Loucy (cell line): ENCODE results near the gene FAM120B.
A peak's percentile ranks its signal among the peaks of the same experiment; 100 is the strongest.

Source experiments
- H2AFZ ChIP-seq: fragments of 200-600 bp; sonication (generic); 2 replicates; pipeline ENCODE4 v1.6.0; 2016; ENCODE audit warnings: antibody characterized with exemption, mild to moderate bottlenecking, low read length, moderate library complexity
- H3F3A ChIP-seq: fragments of 200-600 bp; 2 replicates; pipeline ENCODE4 v1.6.0; 2016; ENCODE audit warnings: antibody characterized with exemption, low read depth, mild to moderate bottlenecking
- H3K27me3 ChIP-seq: fragments of 200-600 bp; sonication (generic); 2 replicates; pipeline ENCODE4 v1.6.1; 2014; ENCODE audit warnings: low read length, mild to moderate bottlenecking; ENCODE audit not compliant: insufficient read depth, poor library complexity, severe bottlenecking
- H3K36me3 ChIP-seq: fragments of 200-600 bp; sonication (generic); 2 replicates; pipeline ENCODE4 v1.6.1; 2016; ENCODE audit warnings: low read length; ENCODE audit not compliant: insufficient read depth
- H3K4me1 ChIP-seq: fragments of 200-600 bp; sonication (generic); 2 replicates; pipeline ENCODE4 v1.5.1; 2014; ENCODE audit warnings: low read length, mild to moderate bottlenecking; ENCODE audit not compliant: insufficient read depth, poor library complexity, severe bottlenecking
- H3K4me2 ChIP-seq: fragments of 200-600 bp; sonication (generic); 2 replicates; pipeline ENCODE4 v1.6.0; 2014; ENCODE audit warnings: antibody characterized with exemption, low read length, low read depth, mild to moderate bottlenecking; ENCODE audit not compliant: poor library complexity, severe bottlenecking
- H3K4me3 ChIP-seq: fragments of 200-600 bp; sonication (generic); 2 replicates; pipeline ENCODE4 v1.5.1; 2014; ENCODE audit warnings: low read length, mild to moderate bottlenecking, mixed read lengths; ENCODE audit not compliant: poor library complexity, severe bottlenecking
- H3K79me2 ChIP-seq: fragments of 200-600 bp; sonication (generic); 2 replicates; pipeline ENCODE4 v1.6.1; 2014; ENCODE audit warnings: low read length; ENCODE audit not compliant: insufficient read depth
- H3K9ac ChIP-seq: fragments of 200-600 bp; sonication (generic); 2 replicates; pipeline ENCODE4 v1.6.0; 2014; ENCODE audit warnings: mild to moderate bottlenecking, low read depth, low read length, moderate library complexity; ENCODE audit not compliant: poor library complexity, severe bottlenecking
- H3K9me2 ChIP-seq: fragments of 200-600 bp; sonication (generic); replicated peaks from 2 replicates; pipeline ENCODE4 v1.6.1; 2016; ENCODE audit warnings: low read depth, low read length, mixed read lengths
- H3K9me3 ChIP-seq: fragments of 200-600 bp; sonication (generic); 2 replicates; pipeline ENCODE4 v1.6.1; 2014; ENCODE audit warnings: mild to moderate bottlenecking, antibody characterized with exemption, low read length, low read depth; ENCODE audit not compliant: insufficient read depth
- H4K20me1 ChIP-seq: fragments of 200-600 bp; sonication (generic); 2 replicates; pipeline ENCODE4 v1.6.0; 2014; ENCODE audit warnings: antibody characterized with exemption, low read length, mild to moderate bottlenecking; ENCODE audit not compliant: insufficient read depth, poor library complexity, severe bottlenecking
- CTCF ChIP-seq: fragments of 200-600 bp; sonication (generic); conservative IDR thresholded peaks from 2 replicates; pipeline ENCODE4 v1.5.1; 2014; ENCODE audit warnings: mild to moderate bottlenecking, antibody characterized with exemption, low read length
- EZH2phosphoT487 ChIP-seq: fragments of 200-600 bp; IDR thresholded peaks from 2 replicates; pipeline ENCODE4 v1.6.1; 2018; ENCODE audit warnings: antibody characterized with exemption, mild to moderate bottlenecking, moderate library complexity, borderline replicate concordance

FAM120B gene

GRCh38 chr6:170454512-170455285 lies 148.1 kb downstream of the FAM120B start:
- Histone ChIP-seq H3K79me2 (no peaks in the 10 kb centered on the region), H3K9me3 (peaks cover 2% of the 10 kb centered on the region; the same call in 1 of the 2 replicates), H3F3A (no peaks in the 10 kb centered on the region), H3K9me2 (no peaks in the 10 kb centered on the region), H3K36me3 (no peaks in the 10 kb centered on the region), H2AFZ (no peak overlapping the region), H3K4me1 (peaks cover 7% of the 10 kb centered on the region), H4K20me1 (no peaks in the 10 kb centered on the region), H3K4me3 (no peak overlapping the region), H3K27me3 (no peaks in the 10 kb centered on the region), H3K4me2 (peak overlapping the region; percentile 14), H3K9ac (no peak overlapping the region)
- no peak for TF ChIP-seq EZH2phosphoT487
- TF ChIP-seq CTCF = no peak

GRCh38 chr6:170455335-170455979 lies 148.9 kb downstream of the FAM120B start:
- H3K9me3 ChIP-seq = peaks cover 2% of the 10 kb centered on the region; the same call in 1 of the 2 replicates
- no peaks in the 10 kb centered on the region for H3K79me2 ChIP-seq
- no peak overlapping the region for H2AFZ ChIP-seq
- TF ChIP-seq EZH2phosphoT487 = no peak
- TF ChIP-seq CTCF = no peak
- no peak overlapping the region for H3K9ac ChIP-seq
- no peaks in the 10 kb centered on the region for H3K9me2 ChIP-seq
- no peak overlapping the region for H3K4me2 ChIP-seq
- no peaks in the 10 kb centered on the region for H4K20me1 ChIP-seq
- no peaks in the 10 kb centered on the region for H3F3A ChIP-seq
- no peaks in the 10 kb centered on the region for H3K36me3 ChIP-seq
- H3K4me3 ChIP-seq = no peak overlapping the region
- H3K4me1 ChIP-seq = peaks cover 7% of the 10 kb centered on the region
- H3K27me3 ChIP-seq = no peaks in the 10 kb centered on the region

- Histone ChIP-seq H3K9ac (no peak overlapping the region), H3K36me3 (no peaks in the 10 kb centered on the region), H3K4me3 (no peak overlapping the region), H3F3A (no peaks in the 10 kb centered on the region), H3K9me3 (peaks cover 2% of the 10 kb centered on the region; the same call in 1 of the 2 replicates), H3K4me2 (no peak overlapping the region), H2AFZ (no peak overlapping the region), H3K27me3 (no peaks in the 10 kb centered on the region), H3K4me1 (peaks cover 7% of the 10 kb centered on the region), H4K20me1 (no peaks in the 10 kb centered on the region), H3K79me2 (no peaks in the 10 kb centered on the region), H3K9me2 (no peaks in the 10 kb centered on the region)
- no peak for TF ChIP-seq EZH2phosphoT487
- TF ChIP-seq CTCF = no peak
Observed at GRCh38 chr6:170456334-170456733, 149.8 kb downstream of the FAM120B start.
